Body of pancreas (tissue), 4 donors: ENCODE measurements around the gene SLC3A2.

ENCODE experiments used
- POLR2A ChIP-seq, 3 donors: fragments of 450-650 bp; IDR thresholded peaks; one replicate each; pipeline ENCODE4 v1.6.1; 2016; ENCODE audit warnings: antibody characterized with exemption in 3 of 3, mild to moderate bottlenecking in 2 of 3
- TF ChIP-seq, protein P1 (sequence below), 7 experiments: fragments of 450-650 bp in 4 of 7; fragments of 200-600 bp in 3 of 7; sonication (generic) in 3 of 7; IDR thresholded peaks; one replicate each; pipeline ENCODE4 v1.5.1; 2016 to 2019; ENCODE audit warnings: antibody characterized with exemption in 7 of 7

DNA sequence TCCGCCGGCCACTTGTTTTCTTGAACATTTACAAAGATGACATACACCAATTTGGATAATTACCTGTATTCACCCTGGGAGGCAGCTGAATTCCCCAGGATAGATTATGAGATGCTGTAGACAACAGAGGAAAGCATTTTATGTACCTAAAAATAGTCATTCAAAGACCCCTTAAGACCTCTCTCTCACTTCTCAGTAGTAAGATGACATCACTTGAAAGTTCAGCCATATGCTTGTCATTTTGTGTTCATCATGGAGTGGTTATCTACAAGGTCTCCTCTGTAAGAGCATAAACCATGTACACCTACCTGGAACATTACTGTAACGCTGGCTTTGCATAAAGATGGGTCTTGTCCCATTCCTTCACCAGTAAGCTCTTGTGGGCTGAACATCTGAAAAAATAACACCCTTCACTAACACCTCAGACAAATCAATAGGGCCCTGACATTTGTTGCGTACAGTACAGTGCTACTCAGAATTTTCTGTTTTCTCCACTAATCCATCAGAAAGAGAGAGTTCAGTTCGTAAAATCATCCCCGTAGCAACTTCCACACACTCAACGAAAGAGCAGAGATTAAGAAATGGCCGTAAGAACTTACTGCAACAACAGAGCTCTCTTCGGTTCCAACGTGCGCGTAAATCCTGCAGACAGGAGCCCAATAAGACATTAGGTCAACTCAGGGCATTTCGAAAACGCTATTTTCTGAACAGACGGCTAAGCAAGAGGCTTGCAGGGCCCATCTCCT lies 25.7 kb upstream of the SLC3A2 start:
- TF ChIP-seq, protein P1, sequence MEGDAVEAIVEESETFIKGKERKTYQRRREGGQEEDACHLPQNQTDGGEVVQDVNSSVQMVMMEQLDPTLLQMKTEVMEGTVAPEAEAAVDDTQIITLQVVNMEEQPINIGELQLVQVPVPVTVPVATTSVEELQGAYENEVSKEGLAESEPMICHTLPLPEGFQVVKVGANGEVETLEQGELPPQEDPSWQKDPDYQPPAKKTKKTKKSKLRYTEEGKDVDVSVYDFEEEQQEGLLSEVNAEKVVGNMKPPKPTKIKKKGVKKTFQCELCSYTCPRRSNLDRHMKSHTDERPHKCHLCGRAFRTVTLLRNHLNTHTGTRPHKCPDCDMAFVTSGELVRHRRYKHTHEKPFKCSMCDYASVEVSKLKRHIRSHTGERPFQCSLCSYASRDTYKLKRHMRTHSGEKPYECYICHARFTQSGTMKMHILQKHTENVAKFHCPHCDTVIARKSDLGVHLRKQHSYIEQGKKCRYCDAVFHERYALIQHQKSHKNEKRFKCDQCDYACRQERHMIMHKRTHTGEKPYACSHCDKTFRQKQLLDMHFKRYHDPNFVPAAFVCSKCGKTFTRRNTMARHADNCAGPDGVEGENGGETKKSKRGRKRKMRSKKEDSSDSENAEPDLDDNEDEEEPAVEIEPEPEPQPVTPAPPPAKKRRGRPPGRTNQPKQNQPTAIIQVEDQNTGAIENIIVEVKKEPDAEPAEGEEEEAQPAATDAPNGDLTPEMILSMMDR (IDR thresholded peaks at IDR 0.05): no peak
- TF ChIP-seq POLR2A (IDR thresholded peaks at IDR 0.05): no peak
